Measurements from ENCODE around the gene FNDC3A.

The FNDC3A gene

DNA sequence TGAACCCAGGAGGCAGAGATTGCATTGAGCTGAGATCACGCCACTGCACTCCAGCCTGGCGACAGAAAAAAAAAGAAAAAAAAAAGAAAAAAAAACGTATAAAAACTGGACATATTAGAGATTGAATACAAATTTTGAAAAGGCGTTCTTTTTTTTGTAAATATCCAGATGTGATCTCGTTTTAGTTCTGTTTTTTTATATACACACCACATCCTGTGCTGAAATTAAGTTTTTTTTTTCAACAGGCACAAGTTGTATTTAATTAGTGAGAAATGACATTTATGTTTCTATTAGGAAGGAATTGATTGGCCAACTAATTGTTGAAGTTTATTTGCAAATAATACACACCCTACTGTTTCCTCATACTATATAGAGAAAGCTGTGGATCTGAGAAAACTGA, 275.6 kb downstream of the FNDC3A start:
- no peak for DNase-seq (ENCODE audit: low read depth, low spot score)

DNA sequence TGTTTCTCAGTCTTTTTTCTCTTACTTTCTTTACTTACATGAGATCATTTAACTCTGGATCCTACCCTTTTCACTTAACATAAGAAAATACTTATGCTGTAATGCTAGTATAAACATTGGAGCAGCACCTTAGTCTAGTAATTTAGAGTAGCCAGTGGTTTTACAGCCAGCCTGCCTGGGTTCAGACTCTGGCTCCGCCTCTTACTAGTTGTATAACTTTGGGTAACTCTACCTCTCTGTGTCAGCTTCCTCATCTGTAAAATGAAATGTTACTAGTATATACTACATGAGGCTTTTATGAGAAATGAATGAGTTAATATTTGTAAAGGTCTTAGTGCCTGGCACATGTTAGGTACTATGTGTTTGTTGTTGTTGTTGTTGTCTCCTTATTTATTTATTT, 277.6 kb downstream of the FNDC3A start:
- no peak for DNase-seq (ENCODE audit: low read depth, low spot score)

DNA sequence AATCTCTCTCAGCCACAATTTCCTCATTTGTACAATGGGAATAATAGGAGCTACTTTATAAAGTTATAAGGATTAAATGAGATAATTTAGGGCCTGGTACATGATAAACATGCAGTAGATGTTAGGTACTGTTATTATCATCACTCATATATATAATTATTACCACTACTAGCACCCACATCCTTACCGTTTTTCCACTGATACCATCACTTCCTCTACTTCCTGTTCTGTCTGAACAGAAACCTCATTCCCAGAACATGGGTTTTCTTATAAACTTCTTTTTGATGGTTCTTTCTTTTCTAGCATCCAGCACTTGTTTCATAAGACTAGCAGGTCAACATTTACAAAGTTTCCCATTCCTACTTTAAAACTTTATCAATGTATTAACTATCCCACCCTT, 278.3 kb downstream of the FNDC3A start:
- no peak for DNase-seq (ENCODE audit: low read depth, low spot score)

DNA sequence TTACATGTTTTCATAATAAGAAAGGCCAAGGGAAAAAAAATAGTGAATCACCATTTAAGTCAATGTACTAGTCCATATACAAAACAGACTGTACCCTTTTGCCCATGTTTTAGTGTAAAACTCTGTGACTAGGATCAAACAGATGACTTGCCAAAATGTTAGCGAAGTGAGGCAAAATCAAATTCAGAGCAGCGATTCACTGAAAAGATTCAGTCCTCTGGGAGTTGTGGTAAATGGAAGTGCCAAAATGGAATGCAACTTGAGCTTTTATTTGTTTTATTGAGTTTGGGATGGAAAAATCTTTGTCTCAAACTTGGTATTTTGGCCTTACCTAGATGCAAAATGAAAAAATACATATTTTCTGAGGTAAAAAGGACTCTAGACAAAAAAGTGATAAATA, 281.1 kb downstream of the FNDC3A start:
- DNase-seq (ENCODE audit: low read depth, low spot score), result no peak

DNA sequence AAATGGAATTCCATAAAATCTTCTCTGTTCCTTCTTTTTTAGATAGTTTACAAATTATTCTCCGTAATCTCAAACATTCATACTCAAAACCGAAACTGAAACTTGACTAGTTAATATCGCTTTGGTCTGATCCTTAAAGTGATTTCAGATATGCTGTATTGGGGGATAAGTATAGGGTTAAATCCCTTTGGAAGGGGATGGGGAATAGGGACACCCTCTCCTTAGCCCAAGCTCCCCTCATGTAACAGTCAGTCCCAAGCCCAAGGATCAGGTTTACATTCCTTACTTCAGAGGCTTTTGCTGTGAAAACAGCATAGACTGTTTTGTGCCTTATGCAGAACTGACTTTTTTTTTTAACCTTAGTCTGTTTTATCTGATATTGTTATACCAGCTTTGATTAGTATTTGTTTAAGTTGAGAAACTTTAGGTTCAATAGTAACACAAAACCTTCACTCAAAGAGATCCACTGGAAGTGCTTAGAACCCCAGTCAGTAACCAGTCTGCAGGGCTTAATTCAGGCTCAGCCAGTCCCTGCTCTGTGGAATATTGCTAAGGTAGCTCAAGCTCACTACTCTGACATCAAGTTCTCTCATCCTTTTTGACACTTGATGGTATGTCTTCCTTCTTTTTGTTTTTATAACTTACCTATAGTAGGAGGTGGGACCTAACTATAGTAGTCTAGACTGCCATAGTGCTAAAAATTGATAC, 282.5 kb downstream of the FNDC3A start:
- DNase-seq (ENCODE audit: low read depth, low spot score), result no peak
